Breast epithelium (tissue), 4 donors: ENCODE data around the gene HCFC1. TPM values are rescaled to one million over a fixed set of nuclear protein-coding genes. Genes with fewer than 3 reads are reported as not detected.
A peak's percentile ranks its signal among the peaks of the same experiment; 100 is the strongest.

ENCODE experiments used
- DNase-seq, 2 donors: peaks; one replicate each; pipeline ENCODE4 v3.0.0-alpha.2; 2019; ENCODE audit warnings: low spot score in 2 of 2
- H3K27ac ChIP-seq, 2 donors: fragments of 200-600 bp; sonication (generic) in 1 of 2; one replicate each; pipeline ENCODE4 v1.5.1; 2016 to 2019; ENCODE audit warnings: mild to moderate bottlenecking in 1 of 2
- H3K27me3 ChIP-seq, 2 donors: fragments of 200-600 bp; sonication (generic) in 1 of 2; one replicate each; pipeline versions ENCODE4 v1.5.1 to v1.6.0; 2017 to 2019; ENCODE audit warnings: control low read depth in 1 of 2, mild to moderate bottlenecking in 1 of 2
- H3K36me3 ChIP-seq: fragments of 200-600 bp; one replicate; pipeline ENCODE4 v1.5.1; 2019
- H3K4me1 ChIP-seq, 2 donors: fragments of 200-600 bp; sonication (generic); one replicate each; pipeline ENCODE4 v1.5.1; 2016 to 2019; ENCODE audit warnings: control low read depth in 1 of 2
- H3K4me3 ChIP-seq, 3 donors: fragments of 200-600 bp; sonication (generic); 1 replicate in 2 of 3; 2 replicates in 1 of 3; pipeline ENCODE4 v1.5.1; 2016 to 2019; ENCODE audit warnings: mild to moderate bottlenecking in 3 of 3, moderate library complexity in 2 of 3
- H3K9me3 ChIP-seq, 2 donors: fragments of 200-600 bp; sonication (generic) in 1 of 2; one replicate each; pipeline ENCODE4 v1.5.1; 2016 to 2019; ENCODE audit warnings: control low read depth in 1 of 2
- CTCF ChIP-seq, 3 donors: fragments of 450-650 bp; IDR thresholded peaks; one replicate each; pipeline ENCODE4 v1.5.1; 2016 to 2017; ENCODE audit warnings: antibody characterized with exemption in 3 of 3, mild to moderate bottlenecking in 3 of 3, moderate library complexity in 3 of 3
- POLR2A ChIP-seq: fragments of 450-650 bp; IDR thresholded peaks from one replicate; pipeline ENCODE4 v1.6.1; 2016; ENCODE audit warnings: antibody characterized with exemption, mild to moderate bottlenecking, moderate library complexity
- POLR2AphosphoS5 ChIP-seq, 3 donors: sonication (generic); formaldehyde crosslinking; IDR thresholded peaks; one replicate each; pipeline ENCODE4 v1.6.1; 2017; ENCODE audit warnings: antibody characterized with exemption in 3 of 3
- intact Hi-C: fragments of 100-400 bp; cut with DNase I; formaldehyde crosslinking; loops from one replicate; pipeline ENCODE4 v1.15.1; 2023; ENCODE audit warnings: low total_unique reads
- total RNA-seq, 3 donors: library from RNA; depleted of rRNA; stranded (reverse); fragments of >200 nt; gene quantifications; one replicate each; pipeline ENCODE4 v1.1.0, GENCODE V29; 2016

HCFC1 gene
- total RNA-seq, 3 donors from 2014 or later = 20.2 to 23.0 (median 22.6) TPM

- DNase-seq = no peak
- TF ChIP-seq POLR2AphosphoS5 (IDR thresholded peaks at IDR 0.05) = no peak
- no peak for TF ChIP-seq CTCF (IDR thresholded peaks at IDR 0.05)
- no peak for TF ChIP-seq POLR2A
- no peak overlapping the region for H3K27ac ChIP-seq
- H3K4me3 ChIP-seq = no peak overlapping the region
- H3K27me3 ChIP-seq = peaks cover 0 to 25% of the 10 kb centered on the region in 2 donors
- H3K9me3 ChIP-seq = no peaks in the 10 kb centered on the region
- intact Hi-C loops = loop anchor here (10.0 kb wide), 1 partner anchor 162 kb away; the partner anchor contains the start of genes IDH3G and SSR4
- H3K4me1 ChIP-seq = no peaks in the 10 kb centered on the region
- no peaks in the 10 kb centered on the region for H3K36me3 ChIP-seq
Observed at GRCh38 chrX:153957224-153957623, 14.4 kb downstream of the HCFC1 start.

GRCh38 chrX:153956044-153956907 is 15.3 kb downstream of the HCFC1 start:
- Histone ChIP-seq H3K4me3 (no peak overlapping the region), H3K27ac (no peak overlapping the region), H3K9me3 (no peaks in the 10 kb centered on the region), H3K4me1 (no peaks in the 10 kb centered on the region), H3K36me3 (no peaks in the 10 kb centered on the region), H3K27me3 (peaks cover 0 to 15% of the 10 kb centered on the region in 2 donors)
- DNase-seq = no peak
- intact Hi-C loops = loop anchor here (10.0 kb wide), 1 partner anchor 161 kb away; the partner anchor contains the start of genes IDH3G and SSR4
- no peak for TF ChIP-seq POLR2A
- no peak for TF ChIP-seq CTCF (IDR thresholded peaks at IDR 0.05)
- TF ChIP-seq POLR2AphosphoS5 (IDR thresholded peaks at IDR 0.05) = no peak

- TF ChIP-seq CTCF (IDR thresholded peaks at IDR 0.05) = no peak
- no peak for DNase-seq
- no peaks in the 10 kb centered on the region for H3K4me1 ChIP-seq
- no peak overlapping the region for H3K27ac ChIP-seq
- peaks cover 0 to 15% of the 10 kb centered on the region in 2 donors for H3K27me3 ChIP-seq
- intact Hi-C loops = loop anchor here (10.0 kb wide), 1 partner anchor 160 kb away; the partner anchor contains the start of genes IDH3G and SSR4
- no peaks in the 10 kb centered on the region for H3K36me3 ChIP-seq
- H3K9me3 ChIP-seq = no peaks in the 10 kb centered on the region
- no peak overlapping the region for H3K4me3 ChIP-seq
Observed at GRCh38 chrX:153955228-153955732, 16.3 kb downstream of the HCFC1 start.

- DNase-seq = no peak
- Histone ChIP-seq H3K9me3 (no peaks in the 10 kb centered on the region), H3K4me1 (no peaks in the 10 kb centered on the region), H3K36me3 (no peaks in the 10 kb centered on the region), H3K27me3 (peaks cover 0 to 10% of the 10 kb centered on the region in 2 donors), H3K4me3 (no peak overlapping the region), H3K27ac (peak overlapping the region in 1 of 2 donors; percentile 68)
- TF ChIP-seq CTCF (IDR thresholded peaks at IDR 0.05) = no peak
- intact Hi-C loops = loop anchor here (5.0 to 10.0 kb wide), 2 partner anchors 160 to 192 kb away; partner anchors contain the start of genes IDH3G, PLXNB3 and SSR4
Observed at GRCh38 chrX:153954558-153955227, 16.9 kb downstream of the HCFC1 start.
